LHCN-M2 (cell line): Measurements from ENCODE around the gene ASTN2. TPM values are rescaled to one million over a fixed set of nuclear protein-coding genes. Genes with fewer than 3 reads are reported as not detected.

Experiments
- DNase-seq: peaks from one replicate; pipeline ENCODE4 v3.0.0-alpha.2; 2012; ENCODE audit warnings: low read depth
- total RNA-seq: library from RNA; depleted of rRNA; stranded (reverse); fragments of >200 nt; gene quantifications from 2 replicates; pipeline ENCODE4 v1.2.3, GENCODE V29; 2014

Gene ASTN2
- total RNA-seq, 1 experiment from 2014 or later: 11.8 TPM

DNA sequence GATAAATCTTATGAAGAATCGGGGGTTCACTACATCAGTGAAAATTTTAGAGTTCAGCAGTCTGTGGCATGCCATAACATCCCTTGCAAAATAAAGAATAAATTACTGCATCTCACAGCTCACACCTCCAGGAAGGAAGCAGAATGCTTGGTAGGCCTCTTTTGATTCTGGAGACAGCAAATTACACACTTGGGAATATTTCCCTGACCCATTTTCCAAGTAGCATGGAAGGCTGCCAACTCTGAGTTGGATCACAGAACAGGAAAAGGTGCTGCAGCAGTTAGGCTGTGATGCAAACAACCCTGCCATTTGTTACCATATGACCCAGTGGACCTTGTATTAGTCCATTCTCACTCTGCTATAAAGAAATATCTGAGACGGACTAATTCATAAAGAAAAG is 293.5 kb downstream of the ASTN2 start:
- DNase-seq: no peak

DNA sequence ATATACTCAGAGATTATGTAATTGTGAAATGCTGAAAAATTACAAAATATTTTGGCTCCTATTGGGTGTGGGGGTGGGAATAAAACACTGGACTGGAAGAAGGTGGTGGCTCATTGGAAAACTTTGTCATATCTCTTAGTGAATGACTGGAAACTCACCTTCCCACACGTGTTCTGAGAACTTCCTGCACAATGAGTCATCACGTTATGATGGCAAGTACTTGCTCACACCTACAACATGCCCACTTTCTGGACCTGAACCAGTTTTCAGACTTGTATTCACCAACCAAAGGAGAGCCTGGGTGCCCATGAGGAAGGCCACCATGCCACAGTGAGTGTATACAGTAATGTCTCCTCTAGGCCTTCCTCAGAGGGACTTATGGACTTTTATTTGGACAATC is 294.8 kb downstream of the ASTN2 start:
- DNase-seq: no peak

DNA sequence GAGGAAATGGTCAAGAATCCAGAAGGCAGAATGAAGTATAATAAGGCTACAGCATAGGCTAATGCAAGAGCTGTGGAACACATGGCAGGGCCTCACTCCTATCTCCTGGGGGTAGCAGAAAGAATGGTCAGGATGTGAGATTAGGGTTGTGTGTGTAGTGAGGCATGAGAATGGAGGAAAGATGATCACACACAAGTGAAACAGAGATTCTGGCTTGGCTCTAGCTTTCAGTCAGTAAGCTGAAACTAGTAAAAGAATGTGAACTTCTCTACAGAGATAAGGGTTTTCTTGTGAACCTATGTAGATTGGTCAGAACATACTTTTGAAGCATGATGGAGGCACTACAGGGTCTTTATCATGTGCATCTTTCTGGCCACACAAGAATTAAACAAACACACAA is 298.8 kb downstream of the ASTN2 start:
- no peak for DNase-seq

DNA sequence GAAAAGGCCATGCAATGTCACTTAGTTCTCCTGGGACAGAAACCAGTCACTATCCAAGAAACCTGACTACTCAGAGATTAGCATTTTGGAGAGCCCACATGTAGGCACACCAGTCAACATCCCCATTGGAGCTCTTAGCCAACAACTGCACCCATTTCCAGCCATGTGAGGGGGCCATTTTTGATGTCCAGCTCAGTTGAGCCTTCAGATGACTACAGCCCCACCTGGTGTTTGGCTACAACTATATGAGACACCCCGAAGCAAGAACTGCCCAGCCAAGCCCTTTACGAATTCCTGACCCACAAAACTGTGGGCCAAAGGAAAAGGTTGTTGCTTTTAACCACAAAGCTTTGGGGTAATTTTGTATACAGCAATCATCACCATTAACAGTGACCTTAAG is 300.1 kb downstream of the ASTN2 start:
- no peak for DNase-seq

DNA sequence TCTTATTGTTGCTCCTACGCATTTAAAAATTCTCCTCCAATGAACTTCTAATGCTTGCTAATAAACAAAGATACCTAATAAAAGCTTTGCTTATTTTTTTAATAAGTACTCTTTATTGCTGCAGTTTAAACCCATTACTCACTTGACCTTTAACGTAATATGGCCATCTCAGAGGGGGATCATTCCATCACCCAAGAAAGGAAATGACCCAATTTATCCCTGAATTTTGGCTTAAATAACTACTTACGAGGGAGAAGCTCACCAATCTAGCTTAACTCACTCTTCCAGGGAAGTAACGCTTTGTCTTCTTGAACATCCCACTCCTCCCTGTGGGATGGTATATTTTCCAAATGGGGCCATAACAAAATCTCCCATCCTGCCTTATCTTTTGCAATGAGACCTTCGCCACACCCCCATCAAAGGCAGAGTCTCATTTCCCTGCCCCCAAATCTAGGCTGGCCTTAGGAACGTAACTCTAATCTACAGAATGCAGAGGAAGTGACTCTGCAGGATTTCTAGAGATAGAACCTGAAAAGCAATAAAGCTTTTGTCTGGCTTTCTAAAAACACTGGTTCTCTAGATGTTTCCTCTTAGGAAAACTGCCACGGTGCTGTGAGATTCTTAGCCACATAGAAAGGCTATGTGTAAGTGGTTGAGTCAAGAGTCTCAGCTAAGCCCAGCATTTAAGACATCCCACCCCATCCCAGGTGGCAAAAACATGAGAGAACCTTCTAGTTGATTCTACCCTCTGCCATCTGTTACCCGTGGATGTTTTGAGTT is 310.0 kb downstream of the ASTN2 start:
- no peak for DNase-seq

DNA sequence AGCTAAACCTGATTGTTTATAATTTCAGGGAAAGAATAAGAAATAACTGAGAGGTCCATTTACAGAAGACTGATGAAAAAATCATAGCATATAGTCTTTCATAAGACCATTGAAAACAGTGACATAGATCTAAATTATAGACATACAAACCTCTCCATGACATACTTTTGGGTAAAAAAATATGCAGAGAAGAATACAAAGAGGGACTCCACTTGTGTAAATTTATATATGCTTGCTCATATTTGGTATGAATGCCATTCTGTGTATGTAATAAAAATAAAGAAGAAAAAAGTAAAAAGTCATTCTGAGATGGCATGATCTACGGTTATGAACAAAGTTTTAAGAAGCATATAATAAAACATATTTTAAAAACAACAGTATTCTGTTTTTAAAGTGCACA is 310.7 kb downstream of the ASTN2 start:
- DNase-seq: no peak

DNA sequence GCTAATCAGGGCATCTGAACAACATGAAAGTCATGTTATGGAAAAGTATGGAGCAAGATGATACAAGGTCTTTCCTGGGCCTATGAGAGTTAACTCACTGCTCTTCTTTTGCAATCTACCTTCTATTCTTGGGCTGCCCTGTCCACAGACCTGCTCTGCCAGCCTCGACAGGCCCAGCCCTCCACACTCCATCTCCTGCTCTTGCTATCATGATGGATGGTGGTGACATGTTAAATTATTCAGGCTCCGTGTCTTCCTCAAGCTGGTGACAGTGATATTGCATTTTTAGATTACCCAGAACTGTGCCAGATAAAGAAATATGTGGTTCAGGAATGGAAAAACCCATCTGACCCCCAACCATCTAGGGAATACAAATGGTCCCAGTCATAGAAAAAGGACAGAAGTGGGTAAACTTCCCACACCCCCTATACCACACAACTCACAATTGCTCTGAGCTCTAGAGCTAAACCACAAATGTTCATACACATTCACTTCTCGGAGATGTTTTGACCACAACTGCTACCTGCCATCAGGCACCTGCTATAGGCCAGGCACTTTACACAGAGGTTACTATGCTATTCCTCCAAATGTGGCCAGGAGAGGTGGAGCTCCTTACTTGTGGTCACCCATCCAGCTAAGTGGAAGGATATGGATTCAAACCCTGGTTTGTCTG is 311.3 kb downstream of the ASTN2 start:
- DNase-seq: no peak

DNA sequence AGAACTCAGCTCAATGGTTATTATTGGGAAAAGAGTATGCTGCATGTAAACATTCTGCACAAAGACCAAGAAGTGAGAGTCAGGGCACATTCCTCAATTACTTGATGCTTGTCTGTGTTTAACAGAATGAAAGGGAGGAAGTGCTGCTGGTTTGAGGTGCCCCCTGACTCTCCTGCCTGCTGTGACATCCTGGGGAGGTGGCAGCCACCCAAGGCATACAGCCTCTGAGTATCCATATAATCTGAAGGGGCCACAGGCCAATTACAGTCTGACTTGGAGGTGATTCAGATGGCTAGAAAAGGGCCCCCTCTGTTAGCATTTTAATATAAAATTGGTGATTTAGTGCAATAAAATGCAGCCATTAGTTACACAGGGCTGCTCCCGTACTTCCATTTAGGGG is 313.8 kb downstream of the ASTN2 start:
- no peak for DNase-seq

DNA sequence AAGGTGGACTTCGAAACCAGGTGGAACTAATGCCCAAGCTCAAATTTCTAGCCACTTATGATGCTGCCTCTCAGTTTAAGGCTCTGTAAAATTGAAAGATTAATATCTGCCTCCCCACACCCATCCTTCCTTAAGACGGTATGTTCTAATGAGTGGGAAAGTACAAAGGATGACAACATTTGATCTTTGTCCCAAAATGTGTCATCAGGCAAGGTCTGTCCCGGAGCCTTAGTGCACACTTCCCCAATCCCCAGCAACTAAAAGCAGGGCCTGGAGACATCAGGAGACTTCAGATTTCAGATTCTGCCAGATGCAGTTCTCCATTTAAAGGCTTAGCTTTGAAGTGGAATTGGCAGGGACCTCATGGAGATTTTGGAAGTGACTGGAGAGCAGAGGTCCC is 316.5 kb downstream of the ASTN2 start:
- DNase-seq: no peak

DNA sequence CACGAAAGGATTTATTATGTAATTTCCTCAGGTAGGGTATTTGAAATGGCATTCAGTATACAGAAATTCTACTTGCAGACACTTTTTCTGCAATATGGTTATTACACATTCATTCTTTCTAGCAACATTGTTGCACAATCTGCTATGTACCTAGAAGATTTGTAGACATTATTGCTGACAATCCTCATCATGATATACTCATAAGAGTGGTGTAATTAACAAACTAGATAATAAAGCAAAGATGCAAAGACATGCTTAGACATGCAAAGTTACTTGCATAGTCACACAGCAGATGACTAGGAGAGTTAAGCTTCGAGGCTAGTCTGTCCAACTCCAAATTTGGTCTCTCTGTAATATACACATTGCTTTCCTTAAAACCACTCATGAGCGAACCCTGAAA is 317.1 kb downstream of the ASTN2 start:
- no peak for DNase-seq

DNA sequence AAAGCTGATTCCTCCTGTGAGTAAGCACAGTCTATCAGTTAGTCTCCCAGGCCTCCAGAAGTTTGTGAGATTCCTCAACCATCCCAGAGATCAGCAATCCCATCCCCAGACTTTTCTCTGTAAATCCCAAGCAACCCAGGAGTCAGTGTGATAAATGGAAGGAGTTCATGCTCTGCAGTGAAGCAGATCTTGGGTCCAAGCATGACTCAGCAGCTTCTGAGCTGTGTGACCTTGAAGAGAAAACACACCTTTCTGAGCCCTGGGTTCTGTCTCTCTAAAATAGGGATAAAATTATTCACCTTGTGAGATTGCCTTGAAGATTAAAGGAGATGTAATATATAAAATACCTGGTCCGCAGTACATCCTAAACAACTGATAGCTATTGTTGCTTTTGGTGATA is 318.7 kb downstream of the ASTN2 start:
- DNase-seq: no peak

DNA sequence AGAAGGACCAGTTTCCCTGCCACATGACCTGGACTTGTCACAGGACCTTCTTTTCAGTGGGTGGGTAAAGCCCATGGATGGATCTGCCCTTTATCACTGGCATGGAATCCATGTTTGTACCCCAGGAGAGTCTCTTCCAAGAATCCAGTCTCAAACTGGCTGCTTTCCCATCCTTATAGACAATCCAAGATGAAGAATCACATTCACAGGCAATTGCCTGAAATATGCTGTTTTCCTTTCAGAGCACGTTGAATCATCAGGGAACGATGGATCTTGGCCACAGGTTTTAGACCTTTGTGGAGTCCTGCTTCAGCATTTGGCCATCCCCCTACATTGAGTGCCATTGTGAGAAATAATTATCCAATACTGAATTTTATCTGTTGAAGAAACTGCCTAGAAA is 319.8 kb downstream of the ASTN2 start:
- no peak for DNase-seq

DNA sequence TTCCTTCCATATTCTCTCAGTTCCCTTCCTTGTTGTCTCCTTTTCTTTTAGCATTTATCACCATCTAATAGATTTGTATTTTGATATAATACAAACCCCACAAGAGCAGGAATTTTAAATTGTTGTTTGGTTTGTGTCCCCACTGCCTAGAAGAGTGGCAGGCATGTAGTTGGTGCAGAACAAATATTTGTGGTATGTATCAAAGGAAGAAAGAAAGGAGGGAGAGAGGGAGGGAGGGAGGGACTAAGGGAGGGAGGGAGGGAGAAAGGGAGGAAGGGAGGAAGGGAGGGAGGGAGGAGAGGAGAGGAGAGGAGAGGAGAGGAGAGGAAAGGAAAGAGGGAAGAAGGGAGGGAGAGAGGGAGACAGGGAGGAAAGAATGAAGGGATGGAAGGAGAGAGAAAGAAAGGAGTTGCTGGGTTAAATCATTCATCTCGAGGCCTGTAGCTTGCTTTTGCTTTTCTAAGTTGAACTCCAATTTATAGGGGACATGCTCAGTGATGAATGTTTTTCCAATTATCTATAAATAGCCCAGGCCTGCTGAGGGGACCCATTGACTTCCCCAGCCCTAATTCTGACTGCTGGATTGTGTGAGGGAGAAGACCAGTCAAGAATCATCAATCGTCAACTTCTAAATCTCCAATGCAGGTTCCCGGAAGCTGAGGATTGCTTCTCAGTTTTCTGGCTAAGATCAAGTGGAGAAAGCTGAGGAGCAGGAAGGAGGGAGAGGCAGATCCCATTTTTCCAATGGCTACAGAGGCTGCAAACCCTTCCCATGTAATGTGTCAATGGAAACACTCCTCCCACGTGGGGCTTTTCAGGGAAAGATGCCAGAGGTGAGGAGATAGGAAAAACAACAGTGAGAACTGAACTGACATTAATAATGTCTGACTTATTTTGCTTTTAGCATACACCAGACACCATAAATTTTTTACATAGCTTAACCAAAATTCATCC is 320.7 kb downstream of the ASTN2 start:
- peak; percentile 21 for DNase-seq

DNA sequence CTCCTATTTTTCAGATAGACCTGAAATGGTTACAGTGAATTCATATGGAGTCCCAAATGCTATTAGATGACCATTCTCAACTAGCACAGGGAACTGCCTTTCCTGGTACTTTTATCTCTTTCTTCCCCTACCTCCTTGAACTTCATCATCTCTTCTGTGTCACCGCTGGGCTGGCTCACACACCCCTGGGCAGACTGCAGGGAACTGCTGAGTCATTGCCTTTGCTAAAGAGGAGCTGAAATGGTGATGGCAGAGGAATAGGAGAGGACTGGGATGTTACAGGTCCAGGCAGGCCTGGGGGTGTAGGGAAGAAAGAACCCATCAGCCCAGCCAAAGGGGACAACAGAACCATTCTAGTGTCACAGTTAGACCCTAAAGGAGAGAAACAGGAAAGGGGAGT is 322.3 kb downstream of the ASTN2 start:
- DNase-seq: peak; percentile 57

DNA sequence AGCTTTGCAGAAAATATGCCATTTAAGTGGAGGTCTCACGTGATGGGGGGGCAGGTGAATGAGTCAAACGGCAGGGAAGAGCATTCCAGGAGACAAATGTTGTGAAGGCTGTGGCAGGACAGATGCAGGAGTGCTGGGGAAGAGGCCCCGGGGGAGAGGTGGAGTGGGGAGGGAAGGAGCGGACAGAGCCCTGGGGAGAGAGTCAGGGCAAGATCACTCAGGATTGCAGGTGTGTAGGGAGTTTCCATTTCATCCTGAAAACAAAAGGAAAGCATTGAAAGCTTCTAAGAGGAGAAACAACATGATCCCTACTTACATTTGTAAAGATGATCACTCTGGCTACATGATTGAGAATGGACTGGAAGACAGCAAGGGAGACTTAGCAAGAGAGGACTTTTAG is 323.3 kb downstream of the ASTN2 start:
- no peak for DNase-seq

DNA sequence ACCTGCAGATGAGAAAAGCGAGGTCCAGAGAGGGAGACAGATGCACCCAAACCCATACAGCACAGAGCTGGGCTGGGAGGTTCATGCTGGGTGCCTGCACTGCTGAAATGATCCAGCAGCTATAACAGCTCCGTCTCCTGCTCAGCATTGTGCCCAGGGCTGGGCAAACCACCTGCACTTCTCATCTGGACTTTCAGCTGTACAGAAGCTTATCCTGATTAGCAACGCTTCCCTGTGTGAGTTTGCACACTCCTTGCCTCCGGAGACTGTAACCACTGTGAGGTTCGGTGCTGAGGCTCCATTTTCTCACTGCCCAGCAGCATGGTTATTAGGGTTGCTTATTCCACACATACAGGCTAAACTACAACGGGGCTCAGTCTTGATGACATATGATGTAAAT is 326.1 kb downstream of the ASTN2 start:
- no peak for DNase-seq

DNA sequence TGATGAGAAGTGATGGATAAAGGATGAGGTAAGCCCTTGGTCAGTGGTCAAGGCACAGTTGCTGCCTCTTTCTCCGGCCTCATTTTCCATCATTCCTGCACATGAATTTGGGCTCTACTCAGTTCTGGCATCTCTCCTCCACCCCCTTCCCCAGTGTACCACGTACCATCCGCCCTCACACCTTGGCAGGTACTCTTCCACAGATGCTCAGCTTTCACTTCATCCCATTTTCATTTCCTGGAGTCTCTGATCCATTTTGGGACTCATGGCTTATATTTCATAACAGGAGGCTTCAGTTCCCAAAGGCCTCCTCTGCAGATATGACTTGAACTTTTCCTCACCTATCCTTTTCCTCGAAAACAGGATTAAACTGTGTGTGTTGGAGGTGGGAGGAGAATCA is 326.7 kb downstream of the ASTN2 start:
- no peak for DNase-seq

DNA sequence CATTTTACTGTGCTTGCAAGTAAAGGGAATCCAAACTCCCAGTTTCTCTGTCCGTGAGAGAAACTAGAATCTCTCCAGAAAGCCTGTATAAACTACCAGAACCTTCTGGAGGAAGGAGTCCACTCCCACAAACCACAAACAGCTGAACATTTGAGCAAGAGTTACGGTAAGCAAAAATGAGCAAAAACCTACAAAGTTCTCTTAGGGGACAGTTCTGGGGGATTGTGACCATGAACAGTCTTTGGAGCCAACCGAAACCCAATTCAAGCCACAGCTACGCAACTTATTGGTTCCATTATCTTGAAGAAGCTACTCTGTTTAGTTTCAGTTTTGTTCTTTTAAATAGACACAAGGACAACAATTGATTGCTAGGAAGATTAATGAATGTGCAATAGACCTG is 330.6 kb downstream of the ASTN2 start:
- peak; percentile 83 for DNase-seq

DNA sequence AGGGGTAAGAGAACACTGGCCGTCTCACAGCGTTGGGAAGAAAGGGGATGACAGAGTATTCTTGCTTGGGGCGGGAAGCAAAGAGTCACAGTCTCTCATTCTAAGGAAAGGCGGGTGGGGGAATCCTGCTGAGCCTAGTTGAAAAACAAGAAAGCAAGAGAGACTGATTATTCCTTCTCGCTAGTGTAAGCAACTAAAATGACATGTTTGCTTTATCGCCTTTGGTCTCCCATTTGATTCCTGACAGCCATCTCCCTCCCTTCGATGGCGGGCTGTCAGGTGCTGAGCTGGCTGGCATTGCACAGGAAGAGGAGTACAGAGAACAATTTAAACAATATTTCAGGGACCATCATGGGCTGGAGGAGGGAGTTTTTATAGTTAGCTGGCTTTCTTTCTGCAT is 331.3 kb downstream of the ASTN2 start:
- DNase-seq: no peak

DNA sequence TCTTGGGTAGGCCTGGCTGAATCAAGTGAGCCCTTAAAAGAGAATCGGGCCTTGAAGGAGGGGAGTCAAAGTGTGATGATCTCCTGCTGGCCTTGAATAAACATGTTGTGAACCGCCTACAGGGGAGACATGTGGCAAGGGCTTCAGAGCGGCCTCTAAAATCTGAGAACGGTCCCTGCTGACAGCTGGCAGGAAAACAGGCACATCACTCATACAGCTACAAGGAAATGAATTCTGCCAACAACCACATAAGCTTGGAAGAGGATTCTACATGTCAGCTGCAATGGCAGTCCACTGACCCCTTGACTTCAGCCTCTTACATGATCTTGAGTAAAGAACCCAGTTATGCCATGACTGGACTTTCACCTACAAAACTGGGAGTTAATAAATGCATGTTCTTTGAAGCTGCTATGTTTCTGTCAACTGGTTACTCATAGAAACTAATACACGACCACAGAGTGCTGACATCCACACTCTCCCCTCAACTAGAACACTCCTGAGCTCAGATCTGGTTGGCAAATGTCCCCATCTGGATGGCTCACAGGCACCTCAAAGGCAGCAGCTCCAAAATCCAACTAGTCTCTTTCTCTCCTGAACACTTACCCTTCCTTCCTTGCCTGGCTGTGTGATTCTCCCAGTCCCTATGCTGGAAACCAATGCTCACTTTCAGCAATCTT is 333.1 kb downstream of the ASTN2 start:
- peak; percentile 92 for DNase-seq

DNA sequence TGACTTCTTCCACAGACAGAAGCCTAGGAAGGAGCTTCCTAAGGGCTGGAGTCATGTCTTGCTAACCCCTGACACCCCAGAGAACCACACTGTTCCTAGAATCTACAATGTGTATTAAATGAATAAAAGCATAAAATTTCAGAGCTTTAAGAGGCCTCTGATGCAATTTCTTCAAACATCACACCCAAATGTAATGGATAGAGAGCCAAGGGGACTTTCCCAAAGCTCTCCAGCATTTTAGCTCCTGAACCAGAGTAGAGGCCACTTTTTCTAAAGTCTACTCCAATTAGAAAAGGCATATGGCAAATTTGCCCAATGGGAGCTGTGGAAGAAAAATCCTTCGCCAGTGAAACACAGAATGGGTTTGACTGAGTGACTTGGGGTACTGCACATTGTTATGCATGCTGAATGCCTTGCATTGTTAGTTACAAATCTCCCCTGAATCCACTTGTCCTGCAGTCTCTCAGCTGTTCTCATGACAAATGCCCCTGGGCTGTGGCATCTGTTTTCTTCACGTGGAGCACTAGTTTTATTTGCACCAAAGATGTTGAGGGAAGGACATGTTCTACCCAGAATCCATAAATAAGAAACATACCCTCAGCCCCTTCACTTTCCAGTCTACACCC is 334.0 kb downstream of the ASTN2 start:
- peak; percentile 56 for DNase-seq
